Gastroesophageal sphincter (tissue), 2 donors: Measurements from ENCODE around the gene NR2C1.

Experiments
- EP300 ChIP-seq: sonication (generic); formaldehyde crosslinking; IDR thresholded peaks from one replicate; pipeline ENCODE4 v1.6.1; 2017; ENCODE audit warnings: antibody characterized with exemption, mild to moderate bottlenecking
- POLR2A ChIP-seq, 2 donors: fragments of 450-650 bp; IDR thresholded peaks; one replicate each; pipeline ENCODE4 v1.6.1; 2017; ENCODE audit warnings: antibody characterized with exemption in 2 of 2, mild to moderate bottlenecking in 2 of 2, moderate library complexity in 1 of 2

DNA sequence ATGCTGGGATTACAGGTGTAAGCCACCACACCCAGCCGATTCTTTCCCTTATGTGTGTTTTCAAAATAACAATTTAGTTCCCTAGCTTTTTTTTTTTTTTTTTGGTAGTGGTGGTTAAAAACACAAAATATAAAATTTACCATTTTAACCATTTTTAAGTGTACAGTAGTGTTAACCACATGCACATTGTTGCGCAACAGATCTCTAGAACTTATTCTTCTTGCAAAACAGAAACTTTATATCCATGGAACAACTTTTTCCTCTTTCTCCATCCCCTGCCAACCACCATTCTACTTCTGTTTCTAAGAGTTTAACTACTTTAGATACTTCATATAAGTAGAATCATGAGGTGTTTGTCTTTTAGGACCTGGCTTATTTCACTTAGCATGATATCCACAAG lies 68.8 kb downstream of the NR2C1 start:
- TF ChIP-seq POLR2A (IDR thresholded peaks at IDR 0.05) (no peak), EP300 (no peak)
